ENCODE measurements around the gene BMP2. TPM values are rescaled to one million over a fixed set of nuclear protein-coding genes. Genes with fewer than 3 reads are reported as not detected.

Gene BMP2
- 0.65 and 0.79 TPM in 2 replicates for total RNA-seq

GRCh38 chr20:6767536-6768227, at the start of gene BMP2:
Gene BMP2 (plus strand): TSS chr20:6767686. CDS start chr20:6770127, 2,441 bp downstream.

